HepG2 (cell line): Measurements from ENCODE around the gene RAB11FIP5. TPM values are rescaled to one million over a fixed set of nuclear protein-coding genes. Genes with fewer than 3 reads are reported as not detected.

Experiments
- ATF4 ChIP-seq, 2 experiments: fragments of 450-650 bp in 1 of 2; sonication (generic) in 1 of 2; formaldehyde crosslinking; IDR thresholded peaks; 2 replicates each; pipeline versions ENCODE4 v1.5.0 to v1.8.0; 2020 to 2022; ENCODE audit warnings: mild to moderate bottlenecking in 1 of 2, missing genetic modification reagents in 1 of 2
- BATF2 ChIP-seq: sonication (generic); formaldehyde crosslinking; IDR thresholded peaks from 2 replicates; pipeline ENCODE4 v1.8.0; 2022; ENCODE audit warnings: mild to moderate bottlenecking, missing genetic modification reagents, moderate library complexity
- HNF1A ChIP-seq, 2 experiments: sonication (generic) in 1 of 2; formaldehyde crosslinking in 1 of 2; IDR thresholded peaks; 2 replicates each; pipeline versions ENCODE4 v1.4.0 to v1.6.1; 2016 to 2020; ENCODE audit warnings: borderline replicate concordance in 1 of 2, low read depth in 1 of 2, mild to moderate bottlenecking in 1 of 2, missing genetic modification reagents in 1 of 2
- HOXA7 ChIP-seq: sonication (generic); formaldehyde crosslinking; IDR thresholded peaks from 2 replicates; pipeline ENCODE4 v1.8.1; 2022; ENCODE audit warnings: mild to moderate bottlenecking, missing genetic modification reagents, moderate library complexity
- JDP2 ChIP-seq: sonication (generic); formaldehyde crosslinking; IDR thresholded peaks from 2 replicates; pipeline ENCODE4 v1.8.1; 2022; ENCODE audit warnings: missing genetic modification reagents, borderline replicate concordance
- NONO ChIP-seq, 2 experiments: fragments of 450-650 bp in 1 of 2; sonication (generic) in 1 of 2; formaldehyde crosslinking in 1 of 2; IDR thresholded peaks in 1 of 2; conservative IDR thresholded peaks in 1 of 2; 2 replicates each; pipeline versions ENCODE4 v1.6.1 to v1.8.0; 2017 to 2022; ENCODE audit warnings: mild to moderate bottlenecking in 1 of 2, missing genetic modification reagents in 1 of 2, moderate library complexity in 1 of 2
- NR2F2 ChIP-seq: IDR thresholded peaks from 2 replicates; pipeline ENCODE4 v1.6.1; 2012; ENCODE audit warnings: low read depth, inconsistent platforms, borderline replicate concordance
- POGK ChIP-seq: sonication (generic); formaldehyde crosslinking; conservative IDR thresholded peaks from 2 replicates; pipeline ENCODE4 v1.8.0; 2022; ENCODE audit warnings: mild to moderate bottlenecking, moderate library complexity, missing genetic modification reagents
- RNF2 ChIP-seq: fragments of 450-650 bp; conservative IDR thresholded peaks from 2 replicates; pipeline ENCODE4 v1.6.1; 2016; ENCODE audit warnings: low read depth
- THAP7 ChIP-seq: sonication (generic); formaldehyde crosslinking; IDR thresholded peaks from 2 replicates; pipeline ENCODE4 v1.8.1; 2023; ENCODE audit warnings: mild to moderate bottlenecking, missing genetic modification reagents
- UBTF ChIP-seq: sonication (generic); formaldehyde crosslinking; IDR thresholded peaks from 2 replicates; pipeline ENCODE4 v1.4.0; 2020; ENCODE audit warnings: mild to moderate bottlenecking, missing genetic modification reagents
- ZBTB44 ChIP-seq: sonication (generic); formaldehyde crosslinking; IDR thresholded peaks from 2 replicates; pipeline ENCODE4 v1.4.0; 2020; ENCODE audit warnings: missing genetic modification reagents
- ZNF160 ChIP-seq: sonication (generic); formaldehyde crosslinking; IDR thresholded peaks from 2 replicates; pipeline ENCODE4 v1.8.0; 2022; ENCODE audit warnings: mild to moderate bottlenecking, inconsistent platforms, missing genetic modification reagents
- ZNF292 ChIP-seq: sonication (generic); formaldehyde crosslinking; IDR thresholded peaks from 2 replicates; pipeline ENCODE4 v1.8.1; 2022; ENCODE audit warnings: mild to moderate bottlenecking, low read depth, missing genetic modification reagents, borderline replicate concordance
- ZNF607 ChIP-seq: sonication (generic); formaldehyde crosslinking; IDR thresholded peaks from 2 replicates; pipeline ENCODE4 v1.5.1; 2020; ENCODE audit warnings: missing genetic modification reagents, mild to moderate bottlenecking, borderline replicate concordance
- ZNF841 ChIP-seq: sonication (generic); formaldehyde crosslinking; IDR thresholded peaks from 2 replicates; pipeline ENCODE4 v1.8.1; 2023; ENCODE audit warnings: missing genetic modification reagents, borderline replicate concordance
- polyA plus RNA-seq, 8 experiments: library from polyadenylated mRNA; depleted of rRNA in 3 of 8; stranded (reverse) in 7 of 8; unstranded in 1 of 8; fragments of >200 nt; fragmentation: Illumina TruSeq in 4 of 8; extraction: Trizol in 4 of 8; gene quantifications; 2 replicates each; pipeline versions ENCODE4 v1.2.1 to v1.2.3, GENCODE V29; 2011 to 2016; ENCODE audit warnings: low read depth in 4 of 8, missing spikeins in 1 of 8, mixed read lengths in 1 of 8; ENCODE audit not compliant: insufficient read depth in 1 of 8
- total RNA-seq, 5 experiments: library from RNA; depleted of rRNA; stranded (reverse); fragments of >200 nt; fragmentation: Illumina TruSeq; extraction: Trizol; gene quantifications; 2 replicates each; pipeline ENCODE4 v1.2.3, GENCODE V29; 2016; ENCODE audit warnings: low read depth in 1 of 5

RAB11FIP5 gene
- total and polyA plus RNA-seq, 2 of the 13 experiments (the other 11 are each of a cell fraction or from before 2014, with no cell fraction given): 9.4 to 22.9 TPM

GRCh38 chr2:73085691-73086090 is 27.1 kb downstream of the RAB11FIP5 start (continued):
- TF ChIP-seq HNF1A (IDR thresholded peaks at IDR 0.05; ENCODE audit: low read depth) (no peak), HNF1A (CRISPR knock-in tag; IDR thresholded peaks at IDR 0.05; ENCODE audit: borderline replicate concordance) (no peak), ZNF607 (CRISPR knock-in tag) (no peak), UBTF (CRISPR knock-in tag) (no peak), ZNF841 (no peak), RNF2 (no peak), JDP2 (CRISPR knock-in tag) (no peak), NR2F2 (no peak), NONO (IDR thresholded peaks at IDR 0.05) (no peak), NONO (CRISPR knock-in tag; conservative IDR thresholded peaks at IDR 0.05) (no peak), POGK (CRISPR knock-in tag) (no peak), ZBTB44 (CRISPR knock-in tag) (no peak), HOXA7 (CRISPR knock-in tag) (no peak), ATF4 (CRISPR knock-in tag; IDR thresholded peaks at IDR 0.05) (no peak), ZNF160 (CRISPR knock-in tag) (no peak), ZNF292 (CRISPR knock-in tag) (no peak), THAP7 (CRISPR knock-in tag) (no peak), BATF2 (CRISPR knock-in tag) (no peak)
